GM18508 (cell line): ENCODE data around the gene LMOD3.
A peak's percentile ranks its signal among the peaks of the same experiment; 100 is the strongest.

Experiments
- ATAC-seq: cut with Tn5 transposase; IDR thresholded peaks from one replicate; pipeline ENCODE4 v1.9.1; 2021; ENCODE audit warnings: moderate number of reproducible peaks; ENCODE audit not compliant: insufficient read depth, unreplicated experiment

LMOD3 gene

GRCh38 chr3:69095636-69096035, 26.8 kb downstream of the LMOD3 start:
- ATAC-seq, result no peak

- no peak for ATAC-seq
These were observed 27.8 kb downstream of the LMOD3 start for GRCh38 chr3:69094467-69095205.

DNA sequence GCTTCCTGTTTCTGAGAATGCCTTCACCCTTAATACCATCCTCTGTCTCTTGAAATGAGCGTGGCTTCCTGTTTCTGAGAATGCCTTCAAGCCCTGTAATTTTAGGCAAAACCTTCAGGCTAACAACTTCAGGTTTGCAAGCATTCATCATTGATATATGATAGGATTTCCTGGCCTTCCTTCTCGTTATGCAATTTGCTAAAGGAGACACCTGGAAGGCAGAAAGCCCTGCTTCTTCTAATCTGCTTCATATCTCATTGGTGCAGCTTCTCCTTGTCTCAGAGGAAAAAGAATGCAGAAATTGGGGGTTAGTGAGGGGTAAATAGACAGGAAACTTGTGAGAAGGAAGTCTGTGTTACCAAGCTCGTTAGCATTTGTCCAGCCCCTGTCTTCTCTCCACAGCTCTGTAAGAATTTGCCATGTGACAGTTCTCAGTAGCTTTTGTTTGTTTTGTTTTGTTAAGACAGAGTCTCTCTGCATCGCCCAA, 30.3 kb downstream of the LMOD3 start:
- peak; percentile 60 for ATAC-seq

DNA sequence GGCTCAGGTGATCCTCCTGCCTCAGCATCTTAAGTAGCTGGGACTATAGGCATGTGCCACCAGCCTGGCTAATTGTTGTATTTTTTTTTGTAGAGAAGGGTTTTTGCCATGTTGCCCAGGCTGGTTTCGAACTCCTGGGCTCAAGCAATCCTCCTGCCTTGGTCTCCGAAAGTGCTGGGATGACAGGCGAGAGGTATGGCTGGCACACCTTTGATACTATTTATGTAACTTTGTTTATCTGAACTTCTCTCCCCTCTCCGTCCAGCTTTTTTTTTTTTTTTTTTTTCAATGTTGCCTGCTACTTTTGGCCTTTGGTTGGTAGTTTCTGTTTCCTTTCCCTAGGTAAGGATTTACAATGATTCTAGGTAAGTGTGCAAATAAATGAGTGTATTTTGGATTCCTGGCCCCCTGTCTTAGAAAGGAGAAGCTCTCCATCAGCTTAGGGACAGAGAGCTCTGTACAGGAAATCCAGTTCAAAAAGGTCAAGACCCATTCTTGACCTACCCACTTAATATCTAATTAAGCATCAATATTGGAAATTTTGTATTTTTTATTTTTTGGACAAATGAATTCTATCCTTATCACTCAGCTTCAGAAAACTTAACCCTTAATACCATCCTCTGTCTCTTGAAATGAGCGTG, 30.9 kb downstream of the LMOD3 start:
- ATAC-seq, result no peak

- no peak for ATAC-seq
These were observed 32.4 kb downstream of the LMOD3 start for GRCh38 chr3:69090021-69090420.

GRCh38 chr3:69088063-69088462, 34.3 kb downstream of the LMOD3 start:
- peak; percentile 21 for ATAC-seq

DNA sequence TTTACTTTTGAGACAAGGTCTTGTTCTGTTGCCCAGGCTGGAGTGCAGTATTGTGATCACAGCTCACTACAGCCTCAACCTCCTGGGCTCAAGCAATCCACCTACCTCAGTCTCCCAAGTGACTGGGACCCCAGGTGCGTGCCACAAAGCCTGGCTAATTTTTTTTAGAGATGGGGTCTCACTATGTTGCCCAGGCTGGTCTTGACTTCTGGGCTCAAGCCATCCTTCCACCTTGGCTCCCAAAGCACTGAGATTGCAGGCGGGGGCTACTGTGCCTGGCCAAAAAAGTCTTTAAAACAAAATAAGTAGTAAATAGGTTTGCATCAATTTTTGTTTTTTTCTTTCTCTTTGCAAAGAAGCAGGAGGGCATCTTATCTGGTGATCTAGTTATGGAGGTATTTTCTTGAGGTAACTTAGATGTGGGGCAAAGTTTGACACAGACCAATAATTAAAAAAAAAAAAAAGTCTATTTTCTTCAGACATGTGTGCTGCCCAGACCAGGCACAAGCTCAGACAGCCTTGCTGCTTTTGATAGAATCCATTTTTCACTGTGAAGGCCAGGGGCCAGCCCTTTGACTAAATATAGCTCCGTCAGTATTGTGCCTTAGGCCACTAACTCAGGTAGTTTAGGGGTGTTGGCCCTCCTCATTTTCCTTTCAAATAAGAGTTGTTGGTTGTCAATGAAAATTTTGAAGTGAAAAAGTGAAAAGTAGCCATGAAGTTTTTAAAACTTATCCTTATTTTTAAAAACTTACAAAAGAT, 35.2 kb downstream of the LMOD3 start:
- ATAC-seq, result no peak

GRCh38 chr3:69085833-69086722, 36.3 kb downstream of the LMOD3 start:
- ATAC-seq, result no peak

DNA sequence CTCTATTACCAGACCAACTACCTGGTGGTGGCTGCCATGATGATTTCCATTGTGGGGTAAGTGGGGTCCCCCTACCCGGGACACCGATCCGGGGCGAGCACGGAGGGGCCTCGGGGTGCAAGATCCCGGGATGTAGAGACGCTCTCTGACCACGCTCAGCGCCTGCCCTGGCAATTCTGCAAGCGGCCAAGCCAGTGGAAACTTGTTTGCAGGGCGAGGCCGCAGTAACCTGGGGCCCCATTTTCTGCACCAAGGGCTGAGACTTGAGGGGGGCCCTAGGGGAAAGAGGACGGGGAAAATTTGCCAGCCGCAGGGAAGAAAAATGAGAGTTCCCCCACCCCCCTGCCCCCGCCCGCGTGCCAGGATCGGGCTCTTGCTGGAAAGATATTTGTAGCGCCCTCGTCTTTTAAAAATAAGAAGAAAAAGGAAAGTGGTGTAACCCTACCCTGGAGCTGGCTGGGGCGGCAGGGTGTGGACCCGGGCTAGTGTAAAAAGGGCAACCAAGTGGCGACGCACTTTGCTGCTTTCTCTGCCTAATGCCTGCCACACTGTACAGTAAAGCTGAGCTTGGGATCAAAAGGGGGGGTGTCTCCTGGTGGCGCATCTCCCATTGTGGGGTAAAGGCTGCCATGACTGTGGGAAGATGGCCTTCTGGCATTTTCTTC, 37.1 kb downstream of the LMOD3 start:
- no peak for ATAC-seq

GRCh38 chr3:69084326-69085167, 37.8 kb downstream of the LMOD3 start, which contains the start of gene ARL6IP5:
Gene ARL6IP5, plus strand, starts transcription at chr3:69084937. Its CDS starts 111 bp downstream, at chr3:69085048.
- ATAC-seq, result peak; percentile 39

- peak; percentile 62 for ATAC-seq
These were observed 39.6 kb downstream of the LMOD3 start for GRCh38 chr3:69082805-69083204.

DNA sequence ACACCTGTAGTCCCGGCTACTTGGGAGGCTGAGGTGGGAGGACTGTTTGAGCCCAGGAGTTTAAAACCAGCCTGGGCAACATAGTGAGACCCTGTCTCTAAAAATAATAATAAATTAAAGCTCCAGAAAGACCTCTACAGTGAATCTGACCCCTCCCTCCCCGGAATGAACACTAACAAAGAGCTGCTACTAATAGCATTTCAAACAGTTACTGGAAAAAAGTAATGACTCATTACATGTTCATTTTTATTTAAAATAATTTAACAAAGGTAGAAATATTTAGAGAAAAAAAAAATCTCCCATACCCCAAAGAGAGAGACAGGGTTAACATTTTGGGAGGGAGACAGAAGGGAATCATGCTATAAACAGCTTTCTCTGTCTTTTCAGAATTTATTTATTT, 40.0 kb downstream of the LMOD3 start:
- ATAC-seq, result no peak

- no peak for ATAC-seq
These were observed 40.7 kb downstream of the LMOD3 start for GRCh38 chr3:69081583-69082262.

DNA sequence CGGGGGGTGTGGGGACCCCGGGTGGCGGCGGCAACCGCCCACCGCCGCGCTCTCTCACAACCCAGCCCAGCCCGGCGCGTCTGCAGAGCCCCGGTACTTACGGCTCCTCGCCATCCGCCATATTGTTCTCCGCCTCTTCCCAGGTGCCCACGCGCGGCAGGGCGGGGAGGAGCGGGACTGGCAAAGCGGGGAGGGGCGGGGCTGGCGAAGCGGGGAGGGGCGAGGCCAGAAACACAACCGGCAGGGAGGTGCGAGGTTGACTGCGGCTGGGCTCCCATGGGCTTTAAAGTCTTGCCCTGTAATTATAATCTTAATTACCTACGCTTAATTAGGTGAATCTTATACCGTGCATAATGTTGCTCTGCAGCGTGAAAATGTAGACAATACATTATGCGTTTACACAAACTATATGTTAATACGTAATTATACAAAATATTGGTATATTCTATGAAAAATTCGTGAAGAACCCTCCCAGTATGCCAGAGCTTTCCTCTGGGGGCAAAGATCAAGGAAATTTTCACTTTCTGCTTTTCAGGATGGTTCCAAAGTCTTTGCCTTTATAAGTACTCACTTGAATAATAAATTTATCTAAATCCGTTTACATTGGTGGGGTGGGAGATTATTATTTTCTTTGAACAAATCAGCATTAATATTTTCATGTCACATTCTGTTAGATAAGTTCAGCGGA, 42.0 kb downstream of the LMOD3 start, which contains the start of gene UBA3:
Gene UBA3 (minus strand): TSS at position 133 of the 688 bp plus-strand sequence. CDS start 12 bp downstream, at position 121.
- ATAC-seq, result peak; percentile 23

DNA sequence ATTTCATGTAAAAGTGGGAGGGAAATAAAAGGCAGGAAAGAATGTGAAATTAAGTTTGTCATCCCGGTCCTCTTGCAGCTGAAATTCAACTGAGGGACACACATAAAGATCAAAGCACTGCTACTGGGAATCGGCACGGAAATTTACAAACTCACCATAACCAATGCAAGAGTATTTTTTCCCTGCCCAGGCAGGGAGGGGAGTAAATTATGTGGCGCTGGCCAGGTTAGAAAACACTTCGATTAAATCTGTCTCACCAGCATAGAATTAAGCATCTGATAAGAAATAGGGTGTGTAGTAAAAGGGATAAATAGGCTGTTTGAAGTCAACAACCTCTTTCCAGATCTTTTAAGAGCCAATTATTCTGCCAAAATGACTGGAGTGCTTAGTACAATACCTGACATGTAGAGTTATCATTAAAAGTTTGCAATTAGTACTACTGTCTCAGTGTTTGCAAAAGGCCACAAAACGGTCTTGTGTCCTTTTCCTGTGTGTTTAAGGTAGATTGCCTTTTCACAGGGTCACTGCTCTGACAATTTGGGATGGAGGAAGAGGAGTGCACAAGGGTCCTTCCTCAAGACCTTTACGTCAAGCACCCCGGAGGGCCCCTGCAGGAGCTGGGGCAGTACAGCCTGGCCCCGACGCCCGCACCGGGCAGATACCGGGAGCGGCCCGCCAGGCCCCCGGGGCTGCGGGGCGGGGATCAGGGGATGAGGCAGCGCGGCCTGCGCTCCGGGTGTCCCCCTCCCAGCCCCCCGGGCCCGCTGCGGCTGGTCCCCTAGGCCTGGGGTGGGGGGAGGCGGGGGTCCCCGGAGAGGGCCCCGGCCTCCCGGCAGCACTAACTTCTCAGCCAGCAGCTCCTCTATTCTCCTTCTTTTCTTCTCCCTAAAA, 42.9 kb downstream of the LMOD3 start:
- peak; percentile 0 for ATAC-seq

DNA sequence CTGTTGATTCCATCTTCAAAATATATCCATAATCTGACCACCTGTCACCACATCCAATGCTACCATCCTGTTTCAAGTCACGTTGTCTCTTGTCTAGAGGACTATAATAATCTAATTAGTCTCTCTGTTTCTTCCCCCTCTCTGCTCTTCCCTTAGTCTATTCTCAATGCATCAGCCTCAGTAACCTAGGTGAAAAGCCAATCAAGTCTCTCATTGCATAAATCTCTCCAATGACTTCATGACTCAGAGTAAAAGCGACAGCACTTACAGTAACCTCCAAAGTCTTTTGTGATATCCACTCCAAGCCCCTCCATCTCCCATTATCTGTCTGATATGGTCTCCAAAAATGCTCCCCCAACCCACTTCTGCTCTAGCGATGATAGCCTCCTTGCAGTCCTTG, 49.5 kb downstream of the LMOD3 start:
- ATAC-seq, result no peak
